ENCODE results near the gene TMEM63C.

DNA sequence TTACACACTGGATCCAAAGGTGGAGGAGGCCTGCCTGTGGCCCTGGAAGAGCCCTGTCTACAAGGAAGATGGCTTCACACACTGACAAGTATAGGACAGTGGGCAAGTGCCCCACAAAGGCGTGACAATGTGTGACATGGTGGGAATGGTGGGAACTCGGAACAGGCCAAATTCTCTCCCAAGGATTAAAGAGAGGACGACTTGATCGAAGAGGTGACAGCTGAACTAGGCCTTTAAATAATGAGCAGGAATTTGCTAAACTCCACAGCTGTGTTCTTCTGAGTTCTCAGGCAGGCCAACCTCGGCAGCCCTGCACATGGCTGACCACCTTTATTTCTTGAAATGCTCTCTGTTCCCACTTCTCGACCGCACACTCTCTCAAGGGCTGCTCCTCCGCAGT lies 115.3 kb downstream of the TMEM63C start:
- TF ChIP-seq ZFP3 (CRISPR knock-in tag; IDR thresholded peaks at IDR 0.05) (no peak), ZNF70 (CRISPR knock-in tag; IDR thresholded peaks at IDR 0.05) (no peak)
- TF ChIP-seq, protein P1, sequence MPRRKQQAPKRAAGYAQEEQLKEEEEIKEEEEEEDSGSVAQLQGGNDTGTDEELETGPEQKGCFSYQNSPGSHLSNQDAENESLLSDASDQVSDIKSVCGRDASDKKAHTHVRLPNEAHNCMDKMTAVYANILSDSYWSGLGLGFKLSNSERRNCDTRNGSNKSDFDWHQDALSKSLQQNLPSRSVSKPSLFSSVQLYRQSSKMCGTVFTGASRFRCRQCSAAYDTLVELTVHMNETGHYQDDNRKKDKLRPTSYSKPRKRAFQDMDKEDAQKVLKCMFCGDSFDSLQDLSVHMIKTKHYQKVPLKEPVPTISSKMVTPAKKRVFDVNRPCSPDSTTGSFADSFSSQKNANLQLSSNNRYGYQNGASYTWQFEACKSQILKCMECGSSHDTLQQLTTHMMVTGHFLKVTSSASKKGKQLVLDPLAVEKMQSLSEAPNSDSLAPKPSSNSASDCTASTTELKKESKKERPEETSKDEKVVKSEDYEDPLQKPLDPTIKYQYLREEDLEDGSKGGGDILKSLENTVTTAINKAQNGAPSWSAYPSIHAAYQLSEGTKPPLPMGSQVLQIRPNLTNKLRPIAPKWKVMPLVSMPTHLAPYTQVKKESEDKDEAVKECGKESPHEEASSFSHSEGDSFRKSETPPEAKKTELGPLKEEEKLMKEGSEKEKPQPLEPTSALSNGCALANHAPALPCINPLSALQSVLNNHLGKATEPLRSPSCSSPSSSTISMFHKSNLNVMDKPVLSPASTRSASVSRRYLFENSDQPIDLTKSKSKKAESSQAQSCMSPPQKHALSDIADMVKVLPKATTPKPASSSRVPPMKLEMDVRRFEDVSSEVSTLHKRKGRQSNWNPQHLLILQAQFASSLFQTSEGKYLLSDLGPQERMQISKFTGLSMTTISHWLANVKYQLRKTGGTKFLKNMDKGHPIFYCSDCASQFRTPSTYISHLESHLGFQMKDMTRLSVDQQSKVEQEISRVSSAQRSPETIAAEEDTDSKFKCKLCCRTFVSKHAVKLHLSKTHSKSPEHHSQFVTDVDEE (CRISPR knock-in tag; IDR thresholded peaks at IDR 0.05) = no peak
- TF ChIP-seq, protein P2, sequence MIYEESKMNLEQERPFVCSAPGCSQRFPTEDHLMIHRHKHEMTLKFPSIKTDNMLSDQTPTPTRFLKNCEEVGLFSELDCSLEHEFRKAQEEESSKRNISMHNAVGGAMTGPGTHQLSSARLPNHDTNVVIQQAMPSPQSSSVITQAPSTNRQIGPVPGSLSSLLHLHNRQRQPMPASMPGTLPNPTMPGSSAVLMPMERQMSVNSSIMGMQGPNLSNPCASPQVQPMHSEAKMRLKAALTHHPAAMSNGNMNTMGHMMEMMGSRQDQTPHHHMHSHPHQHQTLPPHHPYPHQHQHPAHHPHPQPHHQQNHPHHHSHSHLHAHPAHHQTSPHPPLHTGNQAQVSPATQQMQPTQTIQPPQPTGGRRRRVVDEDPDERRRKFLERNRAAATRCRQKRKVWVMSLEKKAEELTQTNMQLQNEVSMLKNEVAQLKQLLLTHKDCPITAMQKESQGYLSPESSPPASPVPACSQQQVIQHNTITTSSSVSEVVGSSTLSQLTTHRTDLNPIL (CRISPR knock-in tag; IDR thresholded peaks at IDR 0.05; ENCODE audit: low read depth) = no peak
- TF ChIP-seq, protein P3, sequence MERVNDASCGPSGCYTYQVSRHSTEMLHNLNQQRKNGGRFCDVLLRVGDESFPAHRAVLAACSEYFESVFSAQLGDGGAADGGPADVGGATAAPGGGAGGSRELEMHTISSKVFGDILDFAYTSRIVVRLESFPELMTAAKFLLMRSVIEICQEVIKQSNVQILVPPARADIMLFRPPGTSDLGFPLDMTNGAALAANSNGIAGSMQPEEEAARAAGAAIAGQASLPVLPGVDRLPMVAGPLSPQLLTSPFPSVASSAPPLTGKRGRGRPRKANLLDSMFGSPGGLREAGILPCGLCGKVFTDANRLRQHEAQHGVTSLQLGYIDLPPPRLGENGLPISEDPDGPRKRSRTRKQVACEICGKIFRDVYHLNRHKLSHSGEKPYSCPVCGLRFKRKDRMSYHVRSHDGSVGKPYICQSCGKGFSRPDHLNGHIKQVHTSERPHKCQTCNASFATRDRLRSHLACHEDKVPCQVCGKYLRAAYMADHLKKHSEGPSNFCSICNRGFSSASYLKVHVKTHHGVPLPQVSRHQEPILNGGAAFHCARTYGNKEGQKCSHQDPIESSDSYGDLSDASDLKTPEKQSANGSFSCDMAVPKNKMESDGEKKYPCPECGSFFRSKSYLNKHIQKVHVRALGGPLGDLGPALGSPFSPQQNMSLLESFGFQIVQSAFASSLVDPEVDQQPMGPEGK (CRISPR knock-in tag; IDR thresholded peaks at IDR 0.05; ENCODE audit: borderline replicate concordance) = no peak
